Ovary (tissue), 3 donors: ENCODE measurements around the gene GRHL3.

Source experiments
- POLR2A ChIP-seq: fragments of 450-650 bp; IDR thresholded peaks from one replicate; pipeline ENCODE4 v1.6.1; 2017; ENCODE audit warnings: antibody characterized with exemption, mild to moderate bottlenecking, moderate library complexity
- TF ChIP-seq, protein P1 (sequence below), 3 donors: fragments of 450-650 bp in 2 of 3; fragments of 200-600 bp in 1 of 3; IDR thresholded peaks; one replicate each; pipeline versions ENCODE4 v1.5.1 to v1.8.0; 2016 to 2022; ENCODE audit warnings: antibody characterized with exemption in 3 of 3, mild to moderate bottlenecking in 1 of 3
- donor health status: DM: no; HTN: no; CAD: no.

DNA sequence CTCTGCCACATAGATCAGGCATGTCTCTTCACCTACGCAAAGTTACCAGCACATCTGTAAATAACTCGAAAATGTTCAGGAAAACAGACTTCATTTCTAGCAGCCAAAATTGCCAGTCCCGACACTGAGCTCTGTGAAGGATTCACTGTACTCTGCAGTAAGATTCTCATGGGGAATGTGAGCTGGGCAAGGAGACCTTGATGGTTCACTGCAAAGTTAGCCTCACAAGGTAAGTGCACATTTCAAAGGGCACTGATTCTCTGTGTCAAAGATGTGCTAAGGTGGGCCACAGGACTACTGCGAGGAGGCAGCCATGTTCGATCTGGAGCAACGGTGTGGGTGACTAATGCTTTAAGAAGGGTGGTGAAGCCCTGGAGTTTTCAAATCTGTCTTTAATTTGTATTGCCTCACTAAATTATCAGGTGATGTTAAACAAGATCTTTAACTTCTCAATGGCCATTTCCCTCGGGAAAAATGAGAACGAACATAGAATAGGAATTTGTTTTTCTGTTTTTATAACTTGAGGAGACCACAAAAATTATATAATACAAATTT is 69.3 kb downstream of the GRHL3 start:
- TF ChIP-seq, protein P1, sequence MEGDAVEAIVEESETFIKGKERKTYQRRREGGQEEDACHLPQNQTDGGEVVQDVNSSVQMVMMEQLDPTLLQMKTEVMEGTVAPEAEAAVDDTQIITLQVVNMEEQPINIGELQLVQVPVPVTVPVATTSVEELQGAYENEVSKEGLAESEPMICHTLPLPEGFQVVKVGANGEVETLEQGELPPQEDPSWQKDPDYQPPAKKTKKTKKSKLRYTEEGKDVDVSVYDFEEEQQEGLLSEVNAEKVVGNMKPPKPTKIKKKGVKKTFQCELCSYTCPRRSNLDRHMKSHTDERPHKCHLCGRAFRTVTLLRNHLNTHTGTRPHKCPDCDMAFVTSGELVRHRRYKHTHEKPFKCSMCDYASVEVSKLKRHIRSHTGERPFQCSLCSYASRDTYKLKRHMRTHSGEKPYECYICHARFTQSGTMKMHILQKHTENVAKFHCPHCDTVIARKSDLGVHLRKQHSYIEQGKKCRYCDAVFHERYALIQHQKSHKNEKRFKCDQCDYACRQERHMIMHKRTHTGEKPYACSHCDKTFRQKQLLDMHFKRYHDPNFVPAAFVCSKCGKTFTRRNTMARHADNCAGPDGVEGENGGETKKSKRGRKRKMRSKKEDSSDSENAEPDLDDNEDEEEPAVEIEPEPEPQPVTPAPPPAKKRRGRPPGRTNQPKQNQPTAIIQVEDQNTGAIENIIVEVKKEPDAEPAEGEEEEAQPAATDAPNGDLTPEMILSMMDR (IDR thresholded peaks at IDR 0.05): no peak
- TF ChIP-seq POLR2A: no peak
